Testis (tissue), 3 donors: ENCODE data around the gene BTBD19. TPM values are rescaled to one million over a fixed set of nuclear protein-coding genes. Genes with fewer than 3 reads are reported as not detected.
"Not testable (repeated sequence)": the region's sequence is repeated elsewhere in the genome, so short reads cannot be mapped to it uniquely, and the experiment has no call there.

ENCODE experiments used
- DNase-seq: peaks from one replicate; pipeline ENCODE4 v3.0.0-alpha.2; 2019
- H3K27ac ChIP-seq, 2 donors: fragments of 200-600 bp; sonication (generic); one replicate each; pipeline ENCODE4 v1.5.1; 2019
- H3K27me3 ChIP-seq: fragments of 200-600 bp; sonication (generic); one replicate; pipeline ENCODE4 v1.5.1; 2019
- H3K36me3 ChIP-seq: fragments of 200-600 bp; sonication (generic); one replicate; pipeline ENCODE4 v1.5.1; 2017; ENCODE audit warnings: low read depth; ENCODE audit errors: missing control alignments
- H3K4me1 ChIP-seq: fragments of 200-600 bp; sonication (generic); one replicate; pipeline ENCODE4 v1.5.1; 2019
- H3K4me3 ChIP-seq, 2 donors: fragments of 200-600 bp; sonication (generic); one replicate each; pipeline ENCODE4 v1.5.1; 2017 to 2019
- H3K9me3 ChIP-seq: fragments of 200-600 bp; sonication (generic); one replicate; pipeline ENCODE4 v1.5.1; 2017
- POLR2A ChIP-seq: fragments of 450-650 bp; IDR thresholded peaks from one replicate; pipeline ENCODE4 v1.6.1; 2017; ENCODE audit warnings: antibody characterized with exemption, mild to moderate bottlenecking, moderate library complexity
- WGBS, 2 donors: methylation state at CpG; one replicate each; pipeline ENCODE4 v1.1.5; 2018; 5-methylcytosine and 5-hydroxymethylcytosine counted together
- intact Hi-C: fragments of 100-400 bp; cut with DNase I; formaldehyde crosslinking; loops from one replicate; pipeline ENCODE4 v1.15.1; 2023; ENCODE audit warnings: low total_unique reads
- polyA plus RNA-seq: library from polyadenylated mRNA; stranded (reverse); fragments of 350-450 nt; fragmentation: Illumina TruSeq; extraction: RNeasy Lipid Tissue Mini Kit (QIAGEN cat#74804); gene quantifications from one replicate; pipeline ENCODE4 v1.2.3, GENCODE V29; 2014; ENCODE audit warnings: low read depth, low replicate concordance; ENCODE audit not compliant: insufficient read depth
- total RNA-seq, 2 donors: library from RNA; depleted of rRNA; stranded (reverse); fragments of >200 nt; gene quantifications; one replicate each; pipeline ENCODE4 v1.2.3, GENCODE V29; 2016
- TF ChIP-seq, protein P1 (sequence below), 3 experiments: fragments of 450-650 bp in 2 of 3; fragments of 200-600 bp in 1 of 3; sonication (generic) in 1 of 3; IDR thresholded peaks; one replicate each; pipeline ENCODE4 v1.5.1; 2016 to 2019; ENCODE audit warnings: antibody characterized with exemption in 3 of 3, mild to moderate bottlenecking in 2 of 3, moderate library complexity in 1 of 3

The BTBD19 gene
- total and polyA plus RNA-seq, 3 donors from 2014 or later, result 5.4 to 14.1 (median 10.2) TPM

DNA sequence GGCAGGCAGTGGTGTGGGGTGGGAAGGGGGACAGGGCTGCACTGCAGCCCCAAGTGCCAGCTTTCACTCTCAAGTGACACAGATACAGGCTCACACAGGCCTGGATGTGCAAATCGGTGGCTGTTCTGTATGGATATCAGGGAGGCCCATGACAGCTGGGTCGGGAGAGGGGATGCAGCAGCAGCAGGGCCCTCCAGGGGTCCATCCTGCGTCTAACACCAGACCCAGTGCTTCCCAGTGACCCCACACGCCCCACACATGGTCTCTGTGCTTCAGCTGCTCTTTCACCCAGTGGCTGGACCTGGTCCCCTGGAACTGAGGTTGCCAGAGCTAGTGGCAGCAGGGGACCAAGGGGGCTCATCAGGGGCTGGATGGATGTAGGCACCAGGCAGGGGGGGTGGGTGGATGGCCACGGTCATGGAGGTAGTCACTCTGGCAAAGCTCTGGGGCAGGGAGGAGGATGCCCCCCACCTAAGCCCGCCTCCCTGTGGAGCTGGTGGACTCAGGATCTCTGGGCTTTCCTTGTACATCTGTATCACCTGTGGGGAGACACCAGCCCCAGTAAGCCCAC lies 13.9 kb downstream of the BTBD19 start:
- H3K27ac ChIP-seq, result no peak overlapping the region
- intact Hi-C loops, result no loop called here
- TF ChIP-seq, protein P1, sequence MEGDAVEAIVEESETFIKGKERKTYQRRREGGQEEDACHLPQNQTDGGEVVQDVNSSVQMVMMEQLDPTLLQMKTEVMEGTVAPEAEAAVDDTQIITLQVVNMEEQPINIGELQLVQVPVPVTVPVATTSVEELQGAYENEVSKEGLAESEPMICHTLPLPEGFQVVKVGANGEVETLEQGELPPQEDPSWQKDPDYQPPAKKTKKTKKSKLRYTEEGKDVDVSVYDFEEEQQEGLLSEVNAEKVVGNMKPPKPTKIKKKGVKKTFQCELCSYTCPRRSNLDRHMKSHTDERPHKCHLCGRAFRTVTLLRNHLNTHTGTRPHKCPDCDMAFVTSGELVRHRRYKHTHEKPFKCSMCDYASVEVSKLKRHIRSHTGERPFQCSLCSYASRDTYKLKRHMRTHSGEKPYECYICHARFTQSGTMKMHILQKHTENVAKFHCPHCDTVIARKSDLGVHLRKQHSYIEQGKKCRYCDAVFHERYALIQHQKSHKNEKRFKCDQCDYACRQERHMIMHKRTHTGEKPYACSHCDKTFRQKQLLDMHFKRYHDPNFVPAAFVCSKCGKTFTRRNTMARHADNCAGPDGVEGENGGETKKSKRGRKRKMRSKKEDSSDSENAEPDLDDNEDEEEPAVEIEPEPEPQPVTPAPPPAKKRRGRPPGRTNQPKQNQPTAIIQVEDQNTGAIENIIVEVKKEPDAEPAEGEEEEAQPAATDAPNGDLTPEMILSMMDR (IDR thresholded peaks at IDR 0.05), result no peak
- no peak for TF ChIP-seq POLR2A
- no peaks in the 10 kb centered on the region for H3K36me3 ChIP-seq
- H3K27me3 ChIP-seq, result no peaks in the 10 kb centered on the region
- 61 to 87% methylated on average over 5 to 6 of the region's 6 CpGs for WGBS, 2 donors
- H3K4me3 ChIP-seq, result no peak overlapping the region
- peaks cover 19% of the 10 kb centered on the region for H3K4me1 ChIP-seq
- no peak for DNase-seq
- no peaks in the 10 kb centered on the region for H3K9me3 ChIP-seq

DNA sequence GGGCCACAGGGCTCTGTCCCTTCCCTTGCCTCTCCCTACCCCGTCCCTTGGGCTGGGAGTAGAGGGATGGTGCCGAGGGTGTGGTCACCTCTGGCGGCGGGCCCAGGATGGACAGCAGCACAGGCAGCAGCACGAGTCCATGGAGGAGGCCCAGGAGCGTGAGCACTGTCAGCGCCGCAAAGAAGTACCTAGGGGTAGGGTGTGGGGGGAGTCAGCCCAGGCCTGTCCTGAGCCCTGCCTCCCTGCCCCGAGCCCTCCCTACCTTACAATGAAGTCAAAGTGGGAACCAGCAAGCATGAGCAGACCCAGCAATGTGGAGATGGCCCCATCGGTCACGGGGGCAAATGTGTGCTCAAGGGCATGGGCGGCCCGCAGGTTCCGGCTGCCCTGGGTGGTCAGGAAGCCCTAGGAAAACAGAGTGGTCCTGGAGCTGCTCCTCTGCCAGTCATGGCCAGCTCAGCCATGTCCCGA lies 14.7 kb downstream of the BTBD19 start:
- 68 to 69% methylated on average over 10 to 15 of the region's 15 CpGs for WGBS, 2 donors
- peak overlapping the region; percentile 21 to 60 for H3K27ac ChIP-seq

DNA sequence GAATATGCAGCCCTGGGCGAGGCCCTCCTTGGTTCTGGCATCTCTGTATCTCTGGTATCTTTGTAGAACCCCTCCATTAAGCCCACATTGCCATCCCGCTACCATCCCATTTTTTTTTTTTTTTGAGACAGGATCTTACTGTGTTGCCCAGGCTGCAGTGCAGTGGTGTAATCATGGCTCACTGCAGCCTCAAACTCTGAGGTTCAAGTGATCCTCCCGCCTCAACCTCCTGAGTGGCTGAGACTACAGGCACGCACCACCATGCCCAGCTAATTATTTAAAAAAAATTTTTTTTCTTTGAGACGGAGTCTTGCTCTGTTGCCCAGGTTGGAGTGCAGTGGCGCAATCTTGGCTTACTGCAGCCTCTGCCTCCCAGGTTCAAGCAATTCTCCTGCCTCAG lies 16.1 kb downstream of the BTBD19 start:
- intact Hi-C loops, result not testable (repeated sequence)
- WGBS, 2 donors, result 87 to 90% methylated on average over 6 of the region's 6 CpGs

More for the DNA sequence above, 14.7 kb downstream of the BTBD19 start:
- no peaks in the 10 kb centered on the region for H3K36me3 ChIP-seq
- H3K4me3 ChIP-seq, result no peak overlapping the region
- TF ChIP-seq POLR2A, result no peak
- TF ChIP-seq, protein P1 (IDR thresholded peaks at IDR 0.05), result no peak
- DNase-seq, result peak; percentile 61
- intact Hi-C loops, result no loop called here
- no peaks in the 10 kb centered on the region for H3K27me3 ChIP-seq
- no peaks in the 10 kb centered on the region for H3K9me3 ChIP-seq
- H3K4me1 ChIP-seq, result peaks cover 19% of the 10 kb centered on the region

DNA sequence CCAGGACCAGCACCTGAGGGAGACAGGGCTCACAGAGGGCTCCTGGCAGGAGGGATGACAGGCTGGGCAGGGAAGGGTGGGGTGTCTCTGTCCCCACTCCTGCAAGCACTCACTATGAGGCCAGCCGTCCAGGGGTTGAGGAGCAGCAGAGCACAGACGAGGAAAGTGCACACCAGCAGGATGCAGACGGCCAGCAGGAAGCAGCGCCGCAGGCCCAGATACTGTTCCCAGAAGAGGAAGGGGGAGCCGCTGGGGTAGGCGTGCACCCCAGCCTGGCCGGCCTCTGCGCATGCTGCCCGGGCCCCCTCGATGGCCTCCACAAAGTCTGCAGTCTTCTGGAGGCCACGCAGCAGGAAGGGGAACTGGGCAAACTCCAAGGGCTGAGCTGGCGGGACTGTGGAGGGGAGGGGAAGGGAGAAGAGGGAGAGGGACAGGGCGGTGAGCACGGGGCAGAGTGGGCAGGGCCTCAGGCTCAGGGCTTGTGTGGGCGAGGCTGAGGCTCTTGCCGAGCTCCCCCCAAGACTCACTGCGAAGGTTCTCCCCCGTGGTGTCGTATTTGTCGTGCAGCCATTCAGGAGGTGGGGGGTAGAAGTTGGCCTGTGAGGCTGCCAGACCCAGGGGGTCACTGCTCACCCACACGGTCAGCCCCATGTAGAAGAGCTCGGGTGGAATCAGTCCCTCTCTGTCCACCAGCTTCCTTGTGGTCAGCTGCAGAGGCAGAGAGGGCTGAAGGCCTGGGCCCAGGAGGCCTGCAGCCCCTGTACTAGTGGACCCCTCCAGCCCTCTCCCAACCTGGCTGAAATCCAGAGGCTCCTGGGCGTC lies 18.3 kb downstream of the BTBD19 start:
- Histone ChIP-seq H3K27me3 (no peaks in the 10 kb centered on the region), H3K4me3 (no peak overlapping the region), H3K27ac (peak overlapping the region in 1 of 2 donors; percentile 66), H3K9me3 (no peaks in the 10 kb centered on the region), H3K36me3 (no peaks in the 10 kb centered on the region), H3K4me1 (peaks cover 10% of the 10 kb centered on the region)
- intact Hi-C loops, result no loop called here
- TF ChIP-seq, protein P1 (IDR thresholded peaks at IDR 0.05), result no peak
- TF ChIP-seq POLR2A, result no peak
- 50 to 63% methylated on average over 17 to 24 of the region's 24 CpGs for WGBS, 2 donors
- peak; percentile 77 for DNase-seq

More for the DNA sequence above, 16.1 kb downstream of the BTBD19 start:
- H3K27me3 ChIP-seq, H3K27ac ChIP-seq, DNase-seq, H3K4me3 ChIP-seq, H3K9me3 ChIP-seq, H3K36me3 ChIP-seq: not testable (repeated sequence)
- peaks cover 19% of the 10 kb centered on the region for H3K4me1 ChIP-seq

DNA sequence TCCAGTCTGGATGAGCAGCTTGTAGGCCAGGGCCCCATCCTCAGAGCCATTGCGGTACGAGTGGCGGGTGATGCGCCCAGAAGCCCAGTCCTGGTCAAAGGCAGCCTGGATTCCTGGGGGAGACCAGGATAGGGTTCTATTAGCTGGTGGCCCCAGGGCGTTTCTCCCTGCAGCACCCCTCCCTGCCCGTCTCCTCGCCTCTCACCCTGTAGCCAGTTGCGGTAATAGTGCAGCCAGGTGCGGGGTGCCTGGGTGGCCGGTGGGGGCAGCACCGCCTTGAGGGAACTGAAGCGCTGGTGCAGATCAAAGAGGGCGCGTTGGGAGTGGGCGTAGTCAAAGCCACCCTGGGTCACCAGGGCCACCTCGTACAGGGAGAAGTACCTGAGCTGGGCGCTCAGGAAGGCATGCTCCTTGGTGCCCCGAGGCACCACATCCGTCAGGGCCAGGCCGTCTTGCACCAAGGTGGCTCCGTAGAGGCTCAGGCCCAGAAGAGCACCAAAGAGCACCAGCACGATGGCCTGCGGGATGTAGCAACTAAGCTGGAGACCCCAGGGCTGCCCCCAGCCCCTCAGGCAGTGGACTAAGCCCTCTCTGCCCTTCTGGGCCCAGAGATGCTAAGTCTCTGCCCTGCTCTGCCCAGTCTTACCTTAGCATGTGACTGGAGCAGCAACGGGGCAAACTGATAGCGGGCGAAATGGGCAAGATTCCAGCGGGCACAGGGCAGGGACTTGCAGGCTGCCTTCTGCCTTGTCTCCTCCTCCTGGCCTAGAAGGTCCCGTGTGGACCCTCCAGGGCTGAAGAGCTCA lies 19.1 kb downstream of the BTBD19 start:
- 87 to 92% methylated on average over 11 to 28 of the region's 28 CpGs for WGBS, 2 donors
- DNase-seq, result no peak
- intact Hi-C loops, result no loop called here

More for the DNA sequence above, 19.1 kb downstream of the BTBD19 start:
- no peaks in the 10 kb centered on the region for H3K9me3 ChIP-seq
- H3K27me3 ChIP-seq, result no peaks in the 10 kb centered on the region
- H3K4me3 ChIP-seq, result no peak overlapping the region
- peak overlapping the region in 1 of 2 donors; percentile 66 for H3K27ac ChIP-seq
- no peaks in the 10 kb centered on the region for H3K36me3 ChIP-seq
- peaks cover 18% of the 10 kb centered on the region for H3K4me1 ChIP-seq
- TF ChIP-seq POLR2A, result no peak
- TF ChIP-seq, protein P1 (IDR thresholded peaks at IDR 0.05), result peak in 1 of 3 experiments; percentile 3
